Esophagus muscularis mucosa (tissue), 4 donors: ENCODE data around the gene MMP24OS. TPM values are rescaled to one million over a fixed set of nuclear protein-coding genes. Genes with fewer than 3 reads are reported as not detected.

Experiments
- DNase-seq: peaks from one replicate; pipeline ENCODE4 v3.0.0-alpha.2; 2017; ENCODE audit errors: extremely low spot score
- H3K27ac ChIP-seq, 4 donors: fragments of 200-600 bp; sonication (generic); replicated peaks in 1 of 4; 1 replicate in 3 of 4; 2 replicates in 1 of 4; pipeline ENCODE4 v1.5.1; 2016 to 2019; ENCODE audit warnings: mild to moderate bottlenecking in 1 of 4
- H3K27me3 ChIP-seq, 4 donors: fragments of 200-600 bp; sonication (generic); one replicate each; pipeline versions ENCODE4 v1.5.1 to v1.6.0; 2016 to 2019
- H3K36me3 ChIP-seq, 4 donors: fragments of 200-600 bp; sonication (generic); one replicate each; pipeline ENCODE4 v1.5.1; 2016 to 2019
- H3K4me1 ChIP-seq, 4 donors: fragments of 200-600 bp; sonication (generic); one replicate each; pipeline ENCODE4 v1.5.1; 2016 to 2019
- H3K4me3 ChIP-seq, 4 donors: fragments of 200-600 bp; sonication (generic); 1 replicate in 2 of 4; 2 replicates in 2 of 4; pipeline ENCODE4 v1.5.1; 2016 to 2019; ENCODE audit warnings: mild to moderate bottlenecking in 4 of 4, moderate library complexity in 1 of 4
- H3K9me3 ChIP-seq, 4 donors: fragments of 200-600 bp; sonication (generic); 1 replicate in 3 of 4; 2 replicates in 1 of 4; pipeline ENCODE4 v1.5.1; 2016 to 2019
- CTCF ChIP-seq, 3 experiments: fragments of 200-600 bp in 2 of 3; fragments of 450-650 bp in 1 of 3; sonication (generic) in 2 of 3; IDR thresholded peaks; one replicate each; pipeline ENCODE4 v1.5.1; 2017 to 2019; ENCODE audit warnings: antibody characterized with exemption in 3 of 3, mild to moderate bottlenecking in 2 of 3, moderate library complexity in 1 of 3
- EP300 ChIP-seq: sonication (generic); formaldehyde crosslinking; IDR thresholded peaks from one replicate; pipeline ENCODE4 v1.6.1; 2017; ENCODE audit warnings: antibody characterized with exemption
- POLR2A ChIP-seq: fragments of 450-650 bp; IDR thresholded peaks from one replicate; pipeline ENCODE4 v1.6.1; 2017; ENCODE audit warnings: antibody characterized with exemption, moderate library complexity, mild to moderate bottlenecking, low read depth
- POLR2AphosphoS5 ChIP-seq, 2 donors: sonication (generic); formaldehyde crosslinking; IDR thresholded peaks; one replicate each; pipeline ENCODE4 v1.6.1; 2017; ENCODE audit warnings: antibody characterized with exemption in 2 of 2
- WGBS: methylation state at CpG from one replicate; pipeline ENCODE4 v1.1.5; 2018; 5-methylcytosine and 5-hydroxymethylcytosine counted together
- intact Hi-C: fragments of 100-400 bp; cut with DNase I; formaldehyde crosslinking; loops from one replicate; pipeline ENCODE4 v1.15.1; 2023
- total RNA-seq, 4 donors: library from RNA; depleted of rRNA; stranded (reverse); fragments of >200 nt; gene quantifications; one replicate each; pipeline versions ENCODE4 v1.1.0 to v1.2.1, GENCODE V29; 2016

The MMP24OS gene
- total RNA-seq, 4 donors from 2014 or later = 27.7 to 37.8 (median 32.0) TPM

DNA sequence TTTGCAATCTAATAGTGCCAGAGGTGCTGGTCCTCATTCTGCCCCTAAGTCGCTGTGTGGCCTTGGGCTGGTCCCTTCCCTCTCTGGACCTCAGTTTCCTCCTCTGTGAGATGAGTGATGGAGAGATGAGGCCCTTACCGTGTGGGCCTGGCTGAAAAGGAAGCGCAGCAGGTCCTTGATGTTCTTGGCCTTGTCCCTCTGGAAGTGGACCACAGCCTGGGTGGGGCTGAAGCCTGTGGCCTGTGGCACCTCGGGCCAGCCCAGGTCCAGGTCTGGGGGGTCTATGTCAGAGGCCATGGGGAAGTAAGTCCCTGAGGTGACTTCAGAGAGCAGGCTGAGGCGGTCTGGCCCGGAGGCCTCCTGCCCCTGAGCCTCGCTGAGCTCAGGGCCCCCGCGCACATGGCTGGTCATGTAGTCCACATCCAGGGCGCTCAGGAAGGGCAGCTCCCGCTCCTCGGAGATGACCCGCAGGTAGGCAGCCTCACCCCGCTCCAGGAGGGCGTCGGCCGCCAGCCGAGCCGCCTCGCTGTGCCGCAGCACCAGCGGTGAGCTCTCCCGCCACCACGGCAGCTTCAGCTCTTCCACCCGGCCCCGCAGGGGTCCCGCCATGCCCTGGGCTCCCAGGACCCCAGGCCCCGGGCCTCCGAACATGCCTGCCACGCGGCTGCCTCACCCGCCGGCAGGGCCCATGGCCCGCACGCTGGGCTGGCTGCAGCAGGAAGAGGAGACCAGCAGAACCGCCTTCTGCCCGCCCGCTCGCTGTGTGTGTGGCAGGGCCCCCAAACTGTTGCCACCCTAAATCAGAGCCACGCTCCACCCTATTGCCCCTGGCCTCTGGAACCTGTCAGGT is 14.0 kb upstream of the MMP24OS start, which contains the start of gene FAM83C:
Gene FAM83C, minus strand, starts transcription at position 772 of the 850 bp plus-strand sequence. Its CDS starts 121 bp downstream, at position 651.
- Histone ChIP-seq H3K4me3 (no peak within 1 kb of the TSS), H3K27ac (no peak within 1 kb of the TSS), H3K9me3 (no peaks in the 10 kb centered on the region), H3K36me3 (no peaks in the 10 kb centered on the region), H3K4me1 (no peaks in the 10 kb centered on the region), H3K27me3 (peaks cover 0 to 37% (median 0%) of the 10 kb centered on the region in 4 donors)
- WGBS = 85% methylated on average over 16 of the region's 40 CpGs
- no peak for DNase-seq
- no peak for TF ChIP-seq POLR2A
- no peak for TF ChIP-seq CTCF (IDR thresholded peaks at IDR 0.05)
- TF ChIP-seq POLR2AphosphoS5 (IDR thresholded peaks at IDR 0.05) = no peak
- no peak for TF ChIP-seq EP300
- intact Hi-C loops = no loop called here

- no peaks in the 10 kb centered on the region for H3K9me3 ChIP-seq
- WGBS = 79% methylated on average over 7 of the region's 7 CpGs
These were observed 13.0 kb upstream of the MMP24OS start for GRCh38 chr20:35290887-35291417.

DNA sequence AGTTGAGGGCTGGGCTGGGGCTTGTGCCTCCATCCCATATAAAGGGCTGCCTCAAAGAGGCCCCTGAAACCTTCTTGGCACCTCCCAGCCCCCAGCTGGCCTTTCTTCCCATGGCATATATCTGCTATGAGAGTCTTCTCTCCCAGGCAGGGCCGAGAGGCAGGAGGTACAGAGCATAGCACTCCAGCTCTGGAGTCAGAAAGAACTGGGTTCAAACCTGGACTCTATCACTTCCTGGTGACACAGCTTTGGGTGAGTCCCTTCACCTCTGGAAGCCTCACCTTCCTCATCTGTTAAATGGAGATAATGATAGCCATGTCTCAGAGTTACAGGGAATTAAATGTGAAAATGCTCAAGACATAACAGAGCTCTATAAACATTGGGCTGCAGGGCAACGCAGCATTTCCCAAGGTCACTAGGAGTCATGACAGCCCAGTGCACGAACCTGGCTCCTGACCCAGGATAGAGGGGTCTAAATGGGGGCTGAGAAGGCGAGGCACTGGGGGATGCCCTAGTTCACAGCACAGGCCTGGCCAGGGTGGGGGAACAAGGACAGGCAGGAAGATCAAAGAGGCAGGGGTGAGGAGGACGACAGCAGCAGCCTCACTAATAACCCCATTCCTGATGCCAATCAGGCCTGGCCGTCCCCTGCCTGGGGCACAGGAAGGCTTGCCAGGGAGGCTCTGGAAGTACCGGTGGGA is 12.4 kb upstream of the MMP24OS start:
- H3K36me3 ChIP-seq = no peaks in the 10 kb centered on the region
- WGBS = 69% methylated on average over 6 of the region's 7 CpGs
- peaks cover 0 to 3% (median 1%) of the 10 kb centered on the region in 4 donors for H3K4me1 ChIP-seq
- peaks cover 0 to 27% (median 0%) of the 10 kb centered on the region in 4 donors for H3K27me3 ChIP-seq
- TF ChIP-seq POLR2A (no peak), POLR2AphosphoS5 (IDR thresholded peaks at IDR 0.05) (no peak), CTCF (IDR thresholded peaks at IDR 0.05) (no peak), EP300 (no peak)
- no peak overlapping the region for H3K27ac ChIP-seq
- no peak for DNase-seq
- no peaks in the 10 kb centered on the region for H3K9me3 ChIP-seq
- no peak overlapping the region for H3K4me3 ChIP-seq
- intact Hi-C loops = no loop called here

More at GRCh38 chr20:35290887-35291417, 13.0 kb upstream of the MMP24OS start:
- Histone ChIP-seq H3K27ac (no peak overlapping the region), H3K27me3 (peaks cover 0 to 28% (median 0%) of the 10 kb centered on the region in 4 donors), H3K4me1 (no peaks in the 10 kb centered on the region), H3K36me3 (no peaks in the 10 kb centered on the region), H3K4me3 (no peak overlapping the region)
- no peak for DNase-seq
- intact Hi-C loops = no loop called here
- no peak for TF ChIP-seq CTCF (IDR thresholded peaks at IDR 0.05)
- no peak for TF ChIP-seq POLR2A
- no peak for TF ChIP-seq POLR2AphosphoS5 (IDR thresholded peaks at IDR 0.05)

DNA sequence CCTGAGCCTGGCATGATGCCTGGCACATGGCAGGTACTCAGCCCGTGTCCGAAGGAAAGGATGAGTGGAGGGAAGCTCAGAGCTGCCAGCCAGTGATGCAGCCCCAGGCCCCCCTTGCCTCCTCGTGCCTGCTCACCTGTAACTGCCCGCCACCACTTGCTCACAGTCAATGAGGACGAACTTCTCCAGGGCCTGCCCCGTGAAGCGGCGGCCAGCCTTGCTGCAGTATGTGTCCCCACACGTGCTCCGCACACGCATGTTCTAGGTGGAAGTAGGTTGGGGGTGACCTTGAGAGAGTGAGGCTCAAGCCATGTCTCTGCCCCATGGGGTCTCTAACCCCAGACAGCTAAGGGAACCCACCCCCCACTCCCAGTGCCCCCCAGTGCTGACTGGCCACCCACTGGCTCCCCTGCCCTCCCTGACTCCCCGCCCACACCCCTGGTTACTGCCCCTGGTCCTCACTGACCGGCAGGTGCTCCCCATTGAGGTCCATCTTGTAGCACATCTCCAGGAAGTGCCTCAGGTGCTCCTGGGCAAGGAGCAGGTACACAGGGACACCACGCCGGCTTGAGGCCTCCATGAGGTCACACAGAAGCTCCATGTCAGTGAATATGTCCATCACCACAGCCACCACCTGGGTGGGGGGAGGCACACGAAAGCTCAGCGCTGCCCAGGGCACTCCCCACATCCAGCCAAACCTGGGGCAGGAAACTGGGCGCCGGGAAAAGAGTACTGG is 10.6 kb upstream of the MMP24OS start:
- DNase-seq = no peak
- no peak for TF ChIP-seq CTCF (IDR thresholded peaks at IDR 0.05)
- no peak for TF ChIP-seq POLR2AphosphoS5 (IDR thresholded peaks at IDR 0.05)
- no peak for TF ChIP-seq EP300
- TF ChIP-seq POLR2A = no peak
- Histone ChIP-seq H3K4me3 (no peak overlapping the region), H3K9me3 (no peaks in the 10 kb centered on the region), H3K4me1 (peaks cover 9 to 15% (median 13%) of the 10 kb centered on the region in 4 donors), H3K36me3 (no peaks in the 10 kb centered on the region), H3K27me3 (peaks cover 0 to 17% (median 0%) of the 10 kb centered on the region in 4 donors), H3K27ac (no peak overlapping the region)
- WGBS = 83% methylated on average over 15 of the region's 19 CpGs
- intact Hi-C loops = no loop called here
